CD8-positive, alpha-beta memory T cell (primary cell): ENCODE data around the gene GSTA5. TPM values are rescaled to one million over a fixed set of nuclear protein-coding genes. Genes with fewer than 3 reads are reported as not detected.

ENCODE experiments used
- CTCF ChIA-PET: fragments of 350-600 bp; sonication (Branson Sonifier 250); formaldehyde crosslinking; loops from one replicate; lab custom pipeline; 2021; ENCODE audit warnings: antibody characterized with exemption; lab: Charles Lee
- POLR2A ChIA-PET: fragments of 350-600 bp; sonication (Branson Sonifier 250); formaldehyde crosslinking; loops from one replicate; lab custom pipeline; 2021; ENCODE audit warnings: antibody characterized with exemption; lab: Charles Lee
- DNase-seq, 5 donors: peaks; one replicate each; pipeline versions ENCODE4 v3.0.0 to v3.0.0-alpha.2; 2020 to 2022; ENCODE audit warnings: mixed read lengths in 1 of 5
- H3K27ac ChIP-seq: one replicate; pipeline ENCODE4 v1.7.0; 2013; ENCODE audit warnings: low read depth, mild to moderate bottlenecking, low read length, moderate library complexity
- H3K27me3 ChIP-seq: 2 replicates; pipeline ENCODE4 v1.7.0; 2013; ENCODE audit warnings: low read length, mild to moderate bottlenecking; ENCODE audit not compliant: insufficient read depth, poor library complexity, severe bottlenecking
- H3K36me3 ChIP-seq: 2 replicates; pipeline ENCODE4 v1.7.0; 2013; ENCODE audit warnings: mild to moderate bottlenecking, low read length, moderate library complexity; ENCODE audit not compliant: insufficient read depth
- H3K4me1 ChIP-seq: 2 replicates; pipeline ENCODE4 v1.7.0; 2013; ENCODE audit warnings: mild to moderate bottlenecking, low read length, moderate library complexity; ENCODE audit not compliant: insufficient read depth
- H3K4me3 ChIP-seq: 2 replicates; pipeline ENCODE4 v1.7.0; 2013; ENCODE audit warnings: mild to moderate bottlenecking, low read length
- H3K9me3 ChIP-seq: 2 replicates; pipeline ENCODE4 v1.7.0; 2013; ENCODE audit warnings: mild to moderate bottlenecking, low read length
- H3K27ac Mint-ChIP-seq, 8 donors: one replicate each; pipeline ENCODE4 v1.8.0; 2020 to 2021; ENCODE audit warnings: mixed read lengths in 8 of 8, mild to moderate bottlenecking in 6 of 8, inconsistent platforms in 3 of 8, moderate library complexity in 3 of 8
- H3K27me3 Mint-ChIP-seq, 2 donors: one replicate each; pipeline ENCODE4 v1.8.0; 2020 to 2021; ENCODE audit warnings: mixed read lengths in 2 of 2, mild to moderate bottlenecking in 1 of 2, moderate library complexity in 1 of 2
- H3K36me3 Mint-ChIP-seq, 3 donors: one replicate each; pipeline ENCODE4 v1.8.0; 2020 to 2021; ENCODE audit warnings: mixed read lengths in 3 of 3, inconsistent platforms in 1 of 3, mild to moderate bottlenecking in 1 of 3
- H3K4me1 Mint-ChIP-seq, 3 donors: one replicate each; pipeline ENCODE4 v1.8.0; 2020 to 2021; ENCODE audit warnings: mixed read lengths in 3 of 3, inconsistent platforms in 1 of 3, mild to moderate bottlenecking in 1 of 3
- H3K4me3 Mint-ChIP-seq, 7 donors: one replicate each; pipeline ENCODE4 v1.8.0; 2020 to 2021; ENCODE audit warnings: mixed read lengths in 7 of 7, mild to moderate bottlenecking in 6 of 7, moderate library complexity in 4 of 7, inconsistent platforms in 2 of 7
- H3K9me3 Mint-ChIP-seq, 5 donors: one replicate each; pipeline ENCODE4 v1.8.0; 2020 to 2022; ENCODE audit warnings: mixed read lengths in 5 of 5, mild to moderate bottlenecking in 3 of 5, moderate library complexity in 2 of 5, inconsistent platforms in 1 of 5
- polyA plus RNA-seq: library from polyadenylated mRNA; unstranded; fragments of 300-500 nt; fragmentation: Illumina TruSeq; gene quantifications from one replicate; pipeline ENCODE4 v1.2.3, GENCODE V29; 2021
- total RNA-seq, 2 experiments: library from RNA; stranded (reverse); gene quantifications; one replicate each; pipeline ENCODE4 v1.2.3, GENCODE V29; 2021

Gene GSTA5
- not detected for total RNA-seq
- not detected for polyA plus RNA-seq

GRCh38 chr6:52840763-52841585 is at the start of gene GSTA5:
GSTA5 (minus strand) TSS chr6:52840813.
- peaks cover 0 to 2% (median 0%) of the 10 kb centered on the region in 5 donors for H3K9me3 Mint-ChIP-seq
- no peaks in the 10 kb centered on the region for H3K4me1 Mint-ChIP-seq
- no peaks in the 10 kb centered on the region for H3K9me3 ChIP-seq
- peaks cover 0 to 1% (median 0%) of the 10 kb centered on the region in 3 donors for H3K36me3 Mint-ChIP-seq
- H3K36me3 ChIP-seq, result no peaks in the 10 kb centered on the region
- no peak within 1 kb of the TSS for H3K4me3 Mint-ChIP-seq
- POLR2A ChIA-PET, result no interaction called here
- CTCF ChIA-PET, result no interaction called here
- H3K27ac ChIP-seq, result no peak within 1 kb of the TSS
- H3K27me3 Mint-ChIP-seq, result peaks cover 20 to 48% of the 10 kb centered on the region in 2 donors
- no peak for DNase-seq
- H3K27ac Mint-ChIP-seq, result no peak within 1 kb of the TSS
- H3K4me1 ChIP-seq, result no peaks in the 10 kb centered on the region
- peaks cover 4% of the 10 kb centered on the region for H3K27me3 ChIP-seq
- no peak within 1 kb of the TSS for H3K4me3 ChIP-seq

- Histone ChIP-seq H3K27me3 (no peaks in the 10 kb centered on the region), H3K9me3 (no peaks in the 10 kb centered on the region), H3K4me1 (no peaks in the 10 kb centered on the region), H3K4me3 (no peak overlapping the region), H3K36me3 (no peaks in the 10 kb centered on the region), H3K27ac (no peak overlapping the region)
- no peak overlapping the region for H3K4me3 Mint-ChIP-seq
- peaks cover 8 to 9% of the 10 kb centered on the region in 2 donors for H3K27me3 Mint-ChIP-seq
- POLR2A ChIA-PET, result no interaction called here
- no peaks in the 10 kb centered on the region for H3K9me3 Mint-ChIP-seq
- H3K4me1 Mint-ChIP-seq, result no peaks in the 10 kb centered on the region
- no peak for DNase-seq
- no peaks in the 10 kb centered on the region for H3K36me3 Mint-ChIP-seq
- no peak overlapping the region for H3K27ac Mint-ChIP-seq
- CTCF ChIA-PET, result no interaction called here
Observed at GRCh38 chr6:52890018-52890417, 49.4 kb upstream of the GSTA5 start.

GRCh38 chr6:52887910-52888524 is 47.4 kb upstream of the GSTA5 start:
- Mint-ChIP-seq H3K27me3 (peaks cover 6 to 9% of the 10 kb centered on the region in 2 donors), H3K27ac (no peak overlapping the region)
- CTCF ChIA-PET, result interaction anchor here (2.3 kb wide), 1 partner anchor 12 kb away, joined by 5 read pairs; no protein-coding TSS in a partner anchor

GRCh38 chr6:52881996-52882841 is 41.6 kb upstream of the GSTA5 start:
- ChIA-PET CTCF (interaction anchor here (0.7 to 1.5 kb wide), 2 partner anchors 11 to 185 kb away, joined by 3 read pairs; no protein-coding TSS in a partner anchor), POLR2A (no interaction called here)
- Mint-ChIP-seq H3K36me3 (no peaks in the 10 kb centered on the region), H3K27me3 (peaks cover 0 to 2% of the 10 kb centered on the region in 2 donors), H3K27ac (peak overlapping the region in 6 of 8 donors; percentile 26 to 89 (median 74)), H3K4me3 (peak overlapping the region; percentile 64 to 91 (median 87)), H3K9me3 (no peaks in the 10 kb centered on the region), H3K4me1 (peaks cover 3 to 8% (median 5%) of the 10 kb centered on the region in 3 donors)
- Histone ChIP-seq H3K4me1 (no peaks in the 10 kb centered on the region), H3K36me3 (no peaks in the 10 kb centered on the region), H3K9me3 (no peaks in the 10 kb centered on the region), H3K27ac (no peak overlapping the region), H3K4me3 (peak overlapping the region; percentile 58), H3K27me3 (peaks cover 3% of the 10 kb centered on the region)
- peak; percentile 31 to 75 (median 62) for DNase-seq

More at GRCh38 chr6:52887910-52888524, 47.4 kb upstream of the GSTA5 start:
- Mint-ChIP-seq H3K4me1 (no peaks in the 10 kb centered on the region), H3K36me3 (no peaks in the 10 kb centered on the region), H3K4me3 (no peak overlapping the region), H3K9me3 (no peaks in the 10 kb centered on the region)
- Histone ChIP-seq H3K4me3 (no peak overlapping the region), H3K9me3 (no peaks in the 10 kb centered on the region), H3K36me3 (no peaks in the 10 kb centered on the region), H3K27me3 (no peaks in the 10 kb centered on the region), H3K27ac (no peak overlapping the region), H3K4me1 (no peaks in the 10 kb centered on the region)
- POLR2A ChIA-PET, result no interaction called here
- DNase-seq, result no peak

- Mint-ChIP-seq H3K4me3 (peak overlapping the region in 5 of 7 donors; percentile 83 to 89 (median 87)), H3K9me3 (no peaks in the 10 kb centered on the region), H3K27me3 (peaks cover 0 to 2% of the 10 kb centered on the region in 2 donors), H3K4me1 (peaks cover 3 to 8% (median 5%) of the 10 kb centered on the region in 3 donors), H3K27ac (no peak overlapping the region), H3K36me3 (no peaks in the 10 kb centered on the region)
- no peaks in the 10 kb centered on the region for H3K4me1 ChIP-seq
- no peak for DNase-seq
- H3K4me3 ChIP-seq, result peak overlapping the region; percentile 58
- no peak overlapping the region for H3K27ac ChIP-seq
- peaks cover 3% of the 10 kb centered on the region for H3K27me3 ChIP-seq
- CTCF ChIA-PET, result interaction anchor here (1.5 kb wide), 1 partner anchor 185 kb away, joined by 3 read pairs; no protein-coding TSS in a partner anchor
- POLR2A ChIA-PET, result no interaction called here
- H3K36me3 ChIP-seq, result no peaks in the 10 kb centered on the region
- H3K9me3 ChIP-seq, result no peaks in the 10 kb centered on the region
Observed at GRCh38 chr6:52881662-52881995, 41.0 kb upstream of the GSTA5 start.

GRCh38 chr6:52877786-52878185 is 37.2 kb upstream of the GSTA5 start:
- H3K36me3 Mint-ChIP-seq, result no peaks in the 10 kb centered on the region
- peaks cover 3 to 8% (median 5%) of the 10 kb centered on the region in 3 donors for H3K4me1 Mint-ChIP-seq
- Histone ChIP-seq H3K27me3 (peaks cover 3% of the 10 kb centered on the region), H3K36me3 (no peaks in the 10 kb centered on the region), H3K4me3 (no peak overlapping the region), H3K27ac (no peak overlapping the region), H3K4me1 (no peaks in the 10 kb centered on the region), H3K9me3 (no peaks in the 10 kb centered on the region)
- CTCF ChIA-PET, result no interaction called here
- POLR2A ChIA-PET, result no interaction called here
- H3K9me3 Mint-ChIP-seq, result no peaks in the 10 kb centered on the region
- H3K4me3 Mint-ChIP-seq, result no peak overlapping the region
- H3K27ac Mint-ChIP-seq, result no peak overlapping the region
- H3K27me3 Mint-ChIP-seq, result peaks cover 4 to 10% of the 10 kb centered on the region in 2 donors
- DNase-seq, result no peak

- no peak overlapping the region for H3K4me3 Mint-ChIP-seq
- no peaks in the 10 kb centered on the region for H3K9me3 ChIP-seq
- peaks cover 3 to 4% (median 4%) of the 10 kb centered on the region in 3 donors for H3K4me1 Mint-ChIP-seq
- POLR2A ChIA-PET, result no interaction called here
- H3K36me3 Mint-ChIP-seq, result no peaks in the 10 kb centered on the region
- no peaks in the 10 kb centered on the region for H3K36me3 ChIP-seq
- H3K4me1 ChIP-seq, result no peaks in the 10 kb centered on the region
- no peak overlapping the region for H3K27ac Mint-ChIP-seq
- peaks cover 4 to 10% of the 10 kb centered on the region in 2 donors for H3K27me3 Mint-ChIP-seq
- H3K27ac ChIP-seq, result no peak overlapping the region
- CTCF ChIA-PET, result interaction anchor here (1.7 kb wide), 1 partner anchor 11 kb away, joined by 5 read pairs; no protein-coding TSS in a partner anchor
- peaks cover 3% of the 10 kb centered on the region for H3K27me3 ChIP-seq
- H3K9me3 Mint-ChIP-seq, result no peaks in the 10 kb centered on the region
- DNase-seq, result no peak
- H3K4me3 ChIP-seq, result no peak overlapping the region
Observed at GRCh38 chr6:52877168-52877567, 36.6 kb upstream of the GSTA5 start.
